Neural cell (in vitro differentiated cells): ENCODE data around the gene NGEF. TPM values are rescaled to one million over a fixed set of nuclear protein-coding genes. Genes with fewer than 3 reads are reported as not detected.

ENCODE experiments used
- H2AFZ ChIP-seq: fragments of 200-600, 300-800 bp; sonication (generic), shearing (Covaris generic); 2 replicates; pipeline ENCODE4 v1.6.0; 2014; ENCODE audit warnings: low read depth, mild to moderate bottlenecking, antibody characterized with exemption, low read length, moderate library complexity
- H3F3A ChIP-seq: fragments of 200-600 bp; shearing (Covaris generic); 2 replicates; pipeline ENCODE4 v1.6.1; 2016; ENCODE audit warnings: mild to moderate bottlenecking, moderate library complexity, mixed read lengths, antibody characterized with exemption, low read length; ENCODE audit not compliant: insufficient read depth, poor library complexity, severe bottlenecking
- H3K27ac ChIP-seq: fragments of 200-600, 300-800 bp; sonication (generic), shearing (Covaris generic); 2 replicates; pipeline ENCODE4 v1.5.1; 2014; ENCODE audit warnings: mild to moderate bottlenecking, low read length, moderate library complexity
- H3K27me3 ChIP-seq: fragments of 300-800, 200-600 bp; sonication (generic), shearing (Covaris generic); 2 replicates; pipeline ENCODE4 v1.6.0; 2014; ENCODE audit warnings: mild to moderate bottlenecking, low read depth, low read length, moderate library complexity; ENCODE audit not compliant: insufficient read depth
- H3K36me3 ChIP-seq: fragments of 300-800, 200-600 bp; sonication (generic), shearing (Covaris generic); 2 replicates; pipeline ENCODE4 v1.5.1; 2014; ENCODE audit warnings: mild to moderate bottlenecking, antibody characterized with exemption, low read length, moderate library complexity; ENCODE audit not compliant: insufficient read depth
- H3K4me2 ChIP-seq: fragments of 300-800, 200-600 bp; sonication (generic), shearing (Covaris generic); 2 replicates; pipeline ENCODE4 v1.6.0; 2014; ENCODE audit warnings: mild to moderate bottlenecking, low read length
- H3K4me3 ChIP-seq: fragments of 300-800, 200-600 bp; sonication (generic), shearing (Covaris generic); 2 replicates; pipeline ENCODE4 v1.5.1; 2014; ENCODE audit warnings: mild to moderate bottlenecking, low read length, moderate library complexity
- H3K79me2 ChIP-seq: fragments of 200-600 bp; shearing (Covaris generic); replicated peaks from 2 replicates; pipeline ENCODE4 v1.6.0; 2014; ENCODE audit warnings: mild to moderate bottlenecking, low read length, moderate library complexity; ENCODE audit not compliant: insufficient read depth
- H3K9ac ChIP-seq: fragments of 300-800, 200-600 bp; sonication (generic), shearing (Covaris generic); 2 replicates; pipeline ENCODE4 v1.6.1; 2016; ENCODE audit warnings: mild to moderate bottlenecking, low read length, mixed read lengths
- H3K9me2 ChIP-seq: fragments of 200-600 bp; shearing (Covaris generic); 2 replicates; pipeline ENCODE4 v1.6.1; 2016; ENCODE audit warnings: mild to moderate bottlenecking, low read length, mixed read lengths; ENCODE audit not compliant: insufficient read depth
- H3K9me3 ChIP-seq: fragments of 200-600, 300-800 bp; sonication (generic), shearing (Covaris generic); 2 replicates; pipeline ENCODE4 v1.6.1; 2016; ENCODE audit warnings: mild to moderate bottlenecking, mixed run types, low read length, moderate library complexity, mixed read lengths
- H4K20me1 ChIP-seq: fragments of 200-600 bp; shearing (Covaris generic); 2 replicates; pipeline ENCODE4 v1.6.1; 2016; ENCODE audit warnings: mild to moderate bottlenecking, mixed run types; ENCODE audit not compliant: insufficient read depth
- CTCF ChIP-seq: fragments of 450-650 bp; IDR thresholded peaks from 2 replicates; pipeline ENCODE4 v1.5.1; 2014; ENCODE audit warnings: antibody characterized with exemption, mild to moderate bottlenecking, moderate library complexity; ENCODE audit not compliant: poor library complexity, severe bottlenecking
- EP300 ChIP-seq: fragments of 450-650 bp; conservative IDR thresholded peaks from 2 replicates; pipeline ENCODE4 v1.6.1; 2014; ENCODE audit warnings: antibody characterized with exemption, mild to moderate bottlenecking, moderate library complexity; ENCODE audit not compliant: poor library complexity, severe bottlenecking
- EZH2 ChIP-seq: fragments of 200-600, 300-800 bp; shearing (Covaris generic), sonication (generic); IDR thresholded peaks from 2 replicates; pipeline ENCODE4 v1.6.1; 2014; ENCODE audit warnings: antibody characterized with exemption, low read length, borderline replicate concordance, mild to moderate bottlenecking; ENCODE audit not compliant: insufficient read depth, poor library complexity, severe bottlenecking
- MXI1 ChIP-seq: fragments of 450-650 bp; conservative IDR thresholded peaks from 2 replicates; pipeline ENCODE4 v1.6.1; 2014; ENCODE audit warnings: antibody characterized with exemption, mild to moderate bottlenecking; ENCODE audit not compliant: poor library complexity, severe bottlenecking
- POLR2AphosphoS5 ChIP-seq: IDR thresholded peaks from 2 replicates; pipeline ENCODE4 v1.6.1; 2012
- RAD21 ChIP-seq: fragments of 450-650 bp; conservative IDR thresholded peaks from 2 replicates; pipeline ENCODE4 v1.6.1; 2014; ENCODE audit warnings: antibody characterized with exemption, mild to moderate bottlenecking, moderate library complexity
- REST ChIP-seq: IDR thresholded peaks from 2 replicates; pipeline ENCODE4 v1.6.1; 2012; ENCODE audit warnings: borderline replicate concordance
- SMC3 ChIP-seq: fragments of 450-650 bp; conservative IDR thresholded peaks from 2 replicates; pipeline ENCODE4 v1.6.1; 2014; ENCODE audit warnings: antibody characterized with exemption, mild to moderate bottlenecking, moderate library complexity; ENCODE audit not compliant: poor library complexity
- TAF1 ChIP-seq: IDR thresholded peaks from 2 replicates; pipeline ENCODE4 v1.6.1; 2012; ENCODE audit warnings: low read depth
- polyA plus RNA-seq: library from polyadenylated mRNA; depleted of rRNA; stranded (reverse); fragments of >200 nt; gene quantifications from 2 replicates; pipeline ENCODE4 v1.2.3, GENCODE V29; 2014

Gene NGEF
- polyA plus RNA-seq, 1 donor from 2014 or later: 5.2 TPM

- Histone ChIP-seq H3K36me3 (no peaks in the 10 kb centered on the region), H2AFZ (no peak overlapping the region), H3K4me3 (no peak overlapping the region), H3K9me3 (no peaks in the 10 kb centered on the region), H4K20me1 (no peaks in the 10 kb centered on the region), H3K27me3 (no peaks in the 10 kb centered on the region), H3K27ac (no peak overlapping the region), H3K79me2 (no peaks in the 10 kb centered on the region), H3F3A (no peaks in the 10 kb centered on the region), H3K9ac (no peak overlapping the region), H3K4me2 (no peak overlapping the region), H3K9me2 (no peaks in the 10 kb centered on the region)
- TF ChIP-seq EZH2: no peak
- TF ChIP-seq CTCF: no peak
- no peak for TF ChIP-seq REST
- no peak for TF ChIP-seq SMC3
- TF ChIP-seq EP300: no peak
- TF ChIP-seq RAD21: no peak
- TF ChIP-seq TAF1: no peak
- TF ChIP-seq MXI1: no peak
Measured at GRCh38 chr2:233023007-233023760, 10.1 kb upstream of the NGEF start.

GRCh38 chr2:233022561-233022960 lies 9.5 kb upstream of the NGEF start:
- Histone ChIP-seq H4K20me1 (no peaks in the 10 kb centered on the region), H3K9me2 (no peaks in the 10 kb centered on the region), H3K4me2 (no peak overlapping the region), H3K36me3 (no peaks in the 10 kb centered on the region), H3K9me3 (no peaks in the 10 kb centered on the region), H3K9ac (no peak overlapping the region), H3K27me3 (no peaks in the 10 kb centered on the region), H3K79me2 (no peaks in the 10 kb centered on the region), H2AFZ (no peak overlapping the region), H3K4me3 (no peak overlapping the region), H3K27ac (no peak overlapping the region), H3F3A (no peaks in the 10 kb centered on the region)
- no peak for TF ChIP-seq POLR2AphosphoS5
- TF ChIP-seq EZH2: no peak
- no peak for TF ChIP-seq SMC3
- no peak for TF ChIP-seq EP300
- TF ChIP-seq RAD21: no peak
- no peak for TF ChIP-seq MXI1
- TF ChIP-seq REST: no peak
- no peak for TF ChIP-seq TAF1
- TF ChIP-seq CTCF: no peak
